Gastrocnemius medialis (tissue), 4 donors: ENCODE results near the gene CACUL1. TPM values are rescaled to one million over a fixed set of nuclear protein-coding genes. Genes with fewer than 3 reads are reported as not detected.

Experiments
- ATAC-seq, 2 donors: fragments of 150-250 bp; one replicate each; pipeline ENCODE4 v1.9.1; 2016
- DNase-seq, 2 donors: peaks; one replicate each; pipeline ENCODE4 v3.0.0-alpha.2; 2019
- H3K27ac ChIP-seq, 4 donors: fragments of 200-600 bp; sonication (generic); 1 replicate in 1 of 4; 2 replicates in 3 of 4; pipeline ENCODE4 v1.5.1; 2016 to 2018; ENCODE audit warnings: mild to moderate bottlenecking in 2 of 4, moderate library complexity in 1 of 4
- H3K27me3 ChIP-seq, 3 donors: fragments of 200-600 bp; sonication (generic) in 2 of 3; 1 replicate in 1 of 3; 2 replicates in 2 of 3; pipeline versions ENCODE4 v1.5.1 to v1.6.0; 2016 to 2019; ENCODE audit warnings: mild to moderate bottlenecking in 1 of 3, moderate library complexity in 1 of 3
- H3K36me3 ChIP-seq, 2 donors: fragments of 200-600 bp; sonication (generic) in 1 of 2; one replicate each; pipeline ENCODE4 v1.5.1; 2017 to 2018
- H3K4me1 ChIP-seq, 2 donors: fragments of 200-600 bp; sonication (generic) in 1 of 2; one replicate each; pipeline ENCODE4 v1.5.1; 2016 to 2017; ENCODE audit warnings: mild to moderate bottlenecking in 2 of 2
- H3K4me3 ChIP-seq, 4 donors: fragments of 200-600 bp; sonication (generic) in 3 of 4; 1 replicate in 1 of 4; 2 replicates in 3 of 4; pipeline ENCODE4 v1.5.1; 2016 to 2019; ENCODE audit warnings: mild to moderate bottlenecking in 2 of 4
- H3K9me3 ChIP-seq, 3 donors: fragments of 200-600 bp; sonication (generic) in 2 of 3; 1 replicate in 1 of 3; 2 replicates in 2 of 3; pipeline ENCODE4 v1.5.1; 2016 to 2019
- POLR2A ChIP-seq, 2 donors: fragments of 450-650 bp; IDR thresholded peaks; one replicate each; pipeline ENCODE4 v1.6.1; 2017; ENCODE audit warnings: antibody characterized with exemption in 2 of 2, mild to moderate bottlenecking in 2 of 2, moderate library complexity in 2 of 2
- in situ Hi-C, 4 donors: fragments of 200-750 bp; cut with MboI; loops; one replicate each; pipeline versions ENCODE4 v1.15.0 to v1.8.0; 2017; ENCODE audit warnings: low sequenced_read_pairs in 4 of 4
- intact Hi-C: fragments of 100-400 bp; cut with DNase I; formaldehyde crosslinking; loops from one replicate; pipeline ENCODE4 v1.15.1; 2023; ENCODE audit warnings: low total_unique reads
- total RNA-seq, 4 donors: library from RNA; depleted of rRNA; stranded (reverse); fragments of >200 nt; gene quantifications; one replicate each; pipeline versions ENCODE4 v1.1.0 to v1.2.3, GENCODE V29; 2016
- TF ChIP-seq, protein P1 (sequence below), 5 experiments: fragments of 450-650 bp in 3 of 5; fragments of 200-600 bp in 2 of 5; sonication (generic) in 2 of 5; IDR thresholded peaks in 4 of 5; conservative IDR thresholded peaks in 1 of 5; 1 replicate in 4 of 5; 2 replicates in 1 of 5; pipeline ENCODE4 v1.5.1; 2016 to 2019; ENCODE audit warnings: antibody characterized with exemption in 5 of 5, mild to moderate bottlenecking in 3 of 5, moderate library complexity in 3 of 5

CACUL1 gene
- total RNA-seq, 4 donors from 2014 or later = 28.5 to 59.5 (median 38.2) TPM

DNA sequence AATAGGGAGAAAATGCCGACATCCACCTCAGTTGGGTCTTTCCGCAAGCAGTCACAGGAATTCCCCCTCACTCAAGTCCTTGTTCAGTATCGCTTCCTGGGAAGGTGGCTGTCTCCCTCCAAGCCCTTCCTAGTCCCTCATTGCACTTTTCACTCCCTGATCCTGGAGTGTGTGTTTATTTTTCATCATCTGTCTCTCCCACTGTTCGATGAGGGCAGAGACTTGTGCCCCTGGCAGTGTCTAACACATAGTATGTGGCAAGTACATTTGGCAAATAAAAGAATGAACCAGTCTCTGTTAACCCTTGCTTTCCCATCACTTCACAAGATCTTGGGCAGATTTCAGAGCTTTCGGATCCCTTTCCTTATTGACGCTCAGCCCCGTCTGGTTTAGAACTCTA lies 24.0 kb upstream of the CACUL1 start:
- TF ChIP-seq POLR2A (IDR thresholded peaks at IDR 0.05) = no peak
- TF ChIP-seq, protein P1, sequence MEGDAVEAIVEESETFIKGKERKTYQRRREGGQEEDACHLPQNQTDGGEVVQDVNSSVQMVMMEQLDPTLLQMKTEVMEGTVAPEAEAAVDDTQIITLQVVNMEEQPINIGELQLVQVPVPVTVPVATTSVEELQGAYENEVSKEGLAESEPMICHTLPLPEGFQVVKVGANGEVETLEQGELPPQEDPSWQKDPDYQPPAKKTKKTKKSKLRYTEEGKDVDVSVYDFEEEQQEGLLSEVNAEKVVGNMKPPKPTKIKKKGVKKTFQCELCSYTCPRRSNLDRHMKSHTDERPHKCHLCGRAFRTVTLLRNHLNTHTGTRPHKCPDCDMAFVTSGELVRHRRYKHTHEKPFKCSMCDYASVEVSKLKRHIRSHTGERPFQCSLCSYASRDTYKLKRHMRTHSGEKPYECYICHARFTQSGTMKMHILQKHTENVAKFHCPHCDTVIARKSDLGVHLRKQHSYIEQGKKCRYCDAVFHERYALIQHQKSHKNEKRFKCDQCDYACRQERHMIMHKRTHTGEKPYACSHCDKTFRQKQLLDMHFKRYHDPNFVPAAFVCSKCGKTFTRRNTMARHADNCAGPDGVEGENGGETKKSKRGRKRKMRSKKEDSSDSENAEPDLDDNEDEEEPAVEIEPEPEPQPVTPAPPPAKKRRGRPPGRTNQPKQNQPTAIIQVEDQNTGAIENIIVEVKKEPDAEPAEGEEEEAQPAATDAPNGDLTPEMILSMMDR (IDR thresholded peaks at IDR 0.05 in 4 of 5, conservative IDR thresholded peaks at IDR 0.05 in 1 of 5) = no peak
- in situ Hi-C loops = no loop called here
- no peak for ATAC-seq
- no peaks in the 10 kb centered on the region for H3K27me3 ChIP-seq
- no peaks in the 10 kb centered on the region for H3K4me1 ChIP-seq
- no peaks in the 10 kb centered on the region for H3K9me3 ChIP-seq
- no peak overlapping the region for H3K4me3 ChIP-seq
- no peak overlapping the region for H3K27ac ChIP-seq
- DNase-seq = no peak
- intact Hi-C loops = no loop called here
- no peaks in the 10 kb centered on the region for H3K36me3 ChIP-seq

DNA sequence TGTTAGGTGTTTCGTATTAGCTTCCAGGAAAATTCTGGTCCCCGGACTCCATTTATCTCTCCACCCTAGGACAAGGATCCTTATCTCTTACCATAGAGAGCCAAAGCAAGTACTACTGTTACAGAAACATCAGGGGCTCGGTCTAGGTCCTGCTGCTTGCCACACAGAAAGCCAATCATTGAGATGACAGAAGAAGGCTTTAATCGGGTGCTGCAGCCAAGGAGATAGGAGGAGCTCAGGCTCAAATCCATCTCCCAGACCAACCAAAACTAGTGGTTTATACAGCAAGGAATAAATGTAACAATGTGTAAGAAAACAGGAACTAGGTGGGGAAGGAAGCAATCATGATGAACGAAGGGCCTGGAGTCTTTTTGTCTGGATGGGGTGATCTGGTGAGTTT lies 22.2 kb upstream of the CACUL1 start:
- intact Hi-C loops = no loop called here
- no peak for DNase-seq
- ATAC-seq = no peak
- Histone ChIP-seq H3K27ac (no peak overlapping the region), H3K36me3 (no peaks in the 10 kb centered on the region), H3K9me3 (no peaks in the 10 kb centered on the region), H3K4me3 (no peak overlapping the region), H3K4me1 (no peaks in the 10 kb centered on the region), H3K27me3 (no peaks in the 10 kb centered on the region)
- in situ Hi-C loops = no loop called here
- TF ChIP-seq, protein P1 (IDR thresholded peaks at IDR 0.05 in 4 of 5, conservative IDR thresholded peaks at IDR 0.05 in 1 of 5) = no peak
- TF ChIP-seq POLR2A (IDR thresholded peaks at IDR 0.05) = no peak

- H3K4me3 ChIP-seq = no peak overlapping the region
- DNase-seq = no peak
- no peak for ATAC-seq
- in situ Hi-C loops = no loop called here
- no peak for TF ChIP-seq POLR2A (IDR thresholded peaks at IDR 0.05)
- TF ChIP-seq, protein P1 (IDR thresholded peaks at IDR 0.05 in 4 of 5, conservative IDR thresholded peaks at IDR 0.05 in 1 of 5) = no peak
- no peaks in the 10 kb centered on the region for H3K4me1 ChIP-seq
- H3K27ac ChIP-seq = no peak overlapping the region
- intact Hi-C loops = no loop called here
- H3K36me3 ChIP-seq = no peaks in the 10 kb centered on the region
- H3K9me3 ChIP-seq = no peaks in the 10 kb centered on the region
- no peaks in the 10 kb centered on the region for H3K27me3 ChIP-seq
Measured at GRCh38 chr10:118776033-118776432, 21.3 kb upstream of the CACUL1 start.

GRCh38 chr10:118775478-118775877 lies 20.7 kb upstream of the CACUL1 start:
- in situ Hi-C loops (no loop called here), intact Hi-C loops (no loop called here)
- H3K4me3 ChIP-seq = no peak overlapping the region
- DNase-seq (no peak), ATAC-seq (no peak)
- TF ChIP-seq POLR2A (IDR thresholded peaks at IDR 0.05) = no peak
- TF ChIP-seq, protein P1 (IDR thresholded peaks at IDR 0.05 in 4 of 5, conservative IDR thresholded peaks at IDR 0.05 in 1 of 5) = no peak
- no peaks in the 10 kb centered on the region for H3K4me1 ChIP-seq
- no peaks in the 10 kb centered on the region for H3K27me3 ChIP-seq
- H3K36me3 ChIP-seq = no peaks in the 10 kb centered on the region
- no peaks in the 10 kb centered on the region for H3K9me3 ChIP-seq
- H3K27ac ChIP-seq = no peak overlapping the region

DNA sequence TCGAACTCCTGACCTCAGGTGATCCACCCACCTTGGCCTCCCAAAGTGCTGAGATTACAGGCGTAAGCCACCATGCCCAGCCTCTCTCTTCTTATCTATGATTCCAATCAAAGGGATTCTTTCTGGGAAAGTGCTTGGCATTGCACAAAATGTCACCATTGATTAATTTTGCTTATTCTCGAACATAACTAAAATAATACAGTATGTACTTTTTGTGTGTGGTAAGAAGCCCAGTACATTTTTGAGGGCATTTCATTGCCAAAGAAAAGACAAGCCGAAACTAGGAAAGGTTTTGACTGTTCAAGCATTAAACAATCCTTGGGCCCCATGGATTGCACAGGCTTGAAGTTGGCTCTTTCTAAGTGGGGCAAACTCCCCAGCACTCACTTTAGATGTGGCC lies 18.3 kb upstream of the CACUL1 start:
- intact Hi-C loops = no loop called here
- ATAC-seq (no peak), DNase-seq (no peak)
- H3K27ac ChIP-seq = no peak overlapping the region
- H3K4me3 ChIP-seq = no peak overlapping the region
- H3K36me3 ChIP-seq = no peaks in the 10 kb centered on the region
- H3K27me3 ChIP-seq = no peaks in the 10 kb centered on the region
- in situ Hi-C loops = no loop called here
- H3K9me3 ChIP-seq = no peaks in the 10 kb centered on the region
- TF ChIP-seq, protein P1 (IDR thresholded peaks at IDR 0.05 in 4 of 5, conservative IDR thresholded peaks at IDR 0.05 in 1 of 5) = no peak
- no peak for TF ChIP-seq POLR2A (IDR thresholded peaks at IDR 0.05)
- H3K4me1 ChIP-seq = no peaks in the 10 kb centered on the region
